ENCODE results near the gene XRCC5. TPM values are rescaled to one million over a fixed set of nuclear protein-coding genes. Genes with fewer than 3 reads are reported as not detected.
"Not testable (repeated sequence)": the region's sequence is repeated elsewhere in the genome, so short reads cannot be mapped to it uniquely, and the experiment has no call there.

The XRCC5 gene
- total RNA-seq, 1 donor from 2014 or later, result 284 TPM

GRCh38 chr2:216132585-216132984 lies 23.4 kb downstream of the XRCC5 start:
- Histone ChIP-seq H3K4me3 (ENCODE audit: low read depth, low read length) (no peak overlapping the region), H3K27me3 (ENCODE audit: control insufficient read depth, insufficient read depth, low read length) (no peaks in the 10 kb centered on the region), H3K36me3 (ENCODE audit: control insufficient read depth, insufficient read depth, low read length) (peaks cover 4% of the 10 kb centered on the region)
- DNase-seq (ENCODE audit: low read depth), result no peak
- TF ChIP-seq, protein P1, sequence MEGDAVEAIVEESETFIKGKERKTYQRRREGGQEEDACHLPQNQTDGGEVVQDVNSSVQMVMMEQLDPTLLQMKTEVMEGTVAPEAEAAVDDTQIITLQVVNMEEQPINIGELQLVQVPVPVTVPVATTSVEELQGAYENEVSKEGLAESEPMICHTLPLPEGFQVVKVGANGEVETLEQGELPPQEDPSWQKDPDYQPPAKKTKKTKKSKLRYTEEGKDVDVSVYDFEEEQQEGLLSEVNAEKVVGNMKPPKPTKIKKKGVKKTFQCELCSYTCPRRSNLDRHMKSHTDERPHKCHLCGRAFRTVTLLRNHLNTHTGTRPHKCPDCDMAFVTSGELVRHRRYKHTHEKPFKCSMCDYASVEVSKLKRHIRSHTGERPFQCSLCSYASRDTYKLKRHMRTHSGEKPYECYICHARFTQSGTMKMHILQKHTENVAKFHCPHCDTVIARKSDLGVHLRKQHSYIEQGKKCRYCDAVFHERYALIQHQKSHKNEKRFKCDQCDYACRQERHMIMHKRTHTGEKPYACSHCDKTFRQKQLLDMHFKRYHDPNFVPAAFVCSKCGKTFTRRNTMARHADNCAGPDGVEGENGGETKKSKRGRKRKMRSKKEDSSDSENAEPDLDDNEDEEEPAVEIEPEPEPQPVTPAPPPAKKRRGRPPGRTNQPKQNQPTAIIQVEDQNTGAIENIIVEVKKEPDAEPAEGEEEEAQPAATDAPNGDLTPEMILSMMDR (IDR thresholded peaks at IDR 0.05; ENCODE audit: insufficient read depth, low read length, poor library complexity, severe bottlenecking), result no peak

DNA sequence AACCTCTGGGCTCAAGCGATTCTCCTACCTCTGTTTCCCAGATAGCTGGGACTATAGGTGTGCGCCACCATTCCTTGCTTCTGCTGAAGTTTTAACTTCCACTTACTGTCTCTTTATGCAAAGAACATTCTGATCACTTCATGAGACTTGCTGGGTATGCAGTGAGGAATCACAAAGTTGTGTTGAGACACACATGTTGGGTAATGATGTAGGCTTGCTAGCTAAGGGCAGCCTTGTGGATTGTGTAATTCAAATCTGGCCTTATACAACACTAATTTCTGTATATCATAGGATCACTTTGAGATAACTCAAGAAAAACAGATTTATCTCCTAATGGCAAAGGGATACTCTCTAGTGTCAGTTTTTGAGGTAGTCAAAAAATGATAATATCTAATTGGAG lies 24.2 kb downstream of the XRCC5 start:
- Histone ChIP-seq H3K36me3 (ENCODE audit: control insufficient read depth, insufficient read depth, low read length) (peaks cover 6% of the 10 kb centered on the region), H3K27me3 (ENCODE audit: control insufficient read depth, insufficient read depth, low read length) (no peaks in the 10 kb centered on the region), H3K4me3 (ENCODE audit: low read depth, low read length) (no peak overlapping the region)
- TF ChIP-seq, protein P1 (IDR thresholded peaks at IDR 0.05; ENCODE audit: insufficient read depth, low read length, poor library complexity, severe bottlenecking), result no peak
- no peak for DNase-seq (ENCODE audit: low read depth)

DNA sequence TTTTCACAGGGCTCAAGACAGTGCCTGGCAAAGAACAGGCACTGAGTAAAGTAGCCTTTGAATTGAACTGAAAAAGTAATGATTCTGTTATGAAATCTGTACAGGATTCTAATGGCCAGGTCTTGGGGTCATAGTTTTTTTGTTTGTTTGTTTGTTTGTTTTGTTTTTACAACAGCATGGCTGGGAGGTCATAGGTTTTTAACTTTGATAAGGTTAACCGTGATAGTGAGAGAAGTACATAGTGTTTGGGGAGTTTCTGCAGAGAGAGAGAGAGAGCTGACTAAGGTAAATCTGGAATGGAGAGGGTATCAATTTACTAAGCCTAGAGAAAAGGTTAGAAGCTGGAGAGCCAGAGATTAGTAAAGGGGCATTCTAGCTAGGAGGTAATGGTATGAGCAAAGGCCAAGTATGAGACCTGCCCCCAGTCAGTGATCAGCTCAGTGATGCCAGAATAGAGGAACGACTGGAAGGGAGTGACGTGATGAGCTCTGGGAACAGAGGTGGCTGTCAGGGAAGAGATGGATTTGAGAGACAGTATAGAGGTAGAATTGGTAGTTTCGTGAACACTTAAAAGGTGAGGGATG lies 25.9 kb downstream of the XRCC5 start:
- TF ChIP-seq, protein P1 (IDR thresholded peaks at IDR 0.05; ENCODE audit: insufficient read depth, low read length, poor library complexity, severe bottlenecking), result no peak
- no peak for DNase-seq (ENCODE audit: low read depth)
- H3K36me3 ChIP-seq (ENCODE audit: control insufficient read depth, insufficient read depth, low read length), result peaks cover 6% of the 10 kb centered on the region
- H3K27me3 ChIP-seq (ENCODE audit: control insufficient read depth, insufficient read depth, low read length), result no peaks in the 10 kb centered on the region
- no peak overlapping the region for H3K4me3 ChIP-seq (ENCODE audit: low read depth, low read length)

DNA sequence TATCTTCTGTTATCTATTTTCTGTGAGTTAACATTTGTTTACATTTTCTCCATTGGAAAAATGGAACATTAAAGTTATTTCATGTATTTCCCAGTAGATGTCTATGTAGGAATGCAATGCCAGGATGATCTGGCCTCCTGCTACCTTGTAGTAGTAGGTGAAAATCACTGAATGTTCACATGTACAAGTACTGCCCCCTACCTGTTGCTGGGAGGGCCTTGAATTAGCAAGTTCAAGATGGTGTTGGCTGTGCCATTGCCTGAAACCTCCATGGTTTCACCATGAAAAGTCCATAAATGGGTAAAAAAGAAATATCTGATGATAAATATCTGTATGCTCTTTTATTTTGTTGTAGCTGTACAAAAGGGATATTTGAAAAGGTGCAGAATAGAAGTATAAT lies 30.7 kb downstream of the XRCC5 start:
- TF ChIP-seq, protein P1 (IDR thresholded peaks at IDR 0.05; ENCODE audit: insufficient read depth, low read length, poor library complexity, severe bottlenecking), result peak; percentile 42
- H3K36me3 ChIP-seq (ENCODE audit: control insufficient read depth, insufficient read depth, low read length), result peaks cover 3% of the 10 kb centered on the region
- DNase-seq (ENCODE audit: low read depth), result no peak

DNA sequence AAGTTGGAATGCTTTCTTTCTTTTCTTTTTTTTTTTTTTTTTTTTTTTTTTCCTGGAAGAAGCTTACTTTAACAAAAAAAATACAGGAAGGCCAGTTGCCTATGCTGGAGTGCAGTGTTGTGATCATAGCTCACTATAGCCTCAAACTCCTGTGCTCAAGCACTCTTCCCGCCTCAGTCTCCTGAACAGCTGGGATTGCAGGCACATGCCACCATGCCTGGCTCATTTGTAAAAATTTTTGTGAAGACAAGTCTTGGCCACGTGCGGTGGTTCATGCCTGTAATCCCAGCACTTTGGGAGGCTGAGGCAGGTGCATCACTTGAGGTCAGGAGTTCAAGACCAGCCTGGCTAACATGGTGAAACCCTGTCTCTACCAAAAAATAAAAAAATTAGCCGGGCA lies 32.4 kb downstream of the XRCC5 start:
- H3K4me3 ChIP-seq (ENCODE audit: low read depth, low read length); H3K36me3 ChIP-seq (ENCODE audit: control insufficient read depth, insufficient read depth, low read length); H3K27me3 ChIP-seq (ENCODE audit: control insufficient read depth, insufficient read depth, low read length); DNase-seq (ENCODE audit: low read depth): not testable (repeated sequence)

More for the DNA sequence above, 30.7 kb downstream of the XRCC5 start:
- H3K4me3 ChIP-seq (ENCODE audit: low read depth, low read length), result no peak overlapping the region
- no peaks in the 10 kb centered on the region for H3K27me3 ChIP-seq (ENCODE audit: control insufficient read depth, insufficient read depth, low read length)

DNA sequence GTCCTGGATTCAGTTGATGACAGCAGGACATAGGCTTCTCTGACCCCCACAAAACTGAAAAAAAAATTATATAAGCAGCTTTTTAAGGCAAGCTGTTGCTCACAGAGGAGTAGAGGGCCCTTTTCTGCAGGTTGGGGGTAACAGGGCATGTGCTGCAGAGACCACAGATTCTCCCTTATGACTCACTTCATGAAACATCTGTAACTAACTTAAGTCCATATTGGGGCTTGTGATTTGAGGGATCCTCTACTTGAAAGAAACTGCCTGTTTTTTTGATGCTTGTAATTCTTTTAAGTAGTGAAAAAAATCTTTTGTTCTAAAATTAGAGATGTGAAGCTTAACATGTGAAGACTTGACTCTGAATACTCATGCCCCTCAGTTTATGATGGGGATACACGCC lies 33.4 kb downstream of the XRCC5 start:
- Histone ChIP-seq H3K4me3 (ENCODE audit: low read depth, low read length) (no peak overlapping the region), H3K27me3 (ENCODE audit: control insufficient read depth, insufficient read depth, low read length) (no peaks in the 10 kb centered on the region), H3K36me3 (ENCODE audit: control insufficient read depth, insufficient read depth, low read length) (peaks cover 6% of the 10 kb centered on the region)
- no peak for DNase-seq (ENCODE audit: low read depth)
- TF ChIP-seq, protein P1 (IDR thresholded peaks at IDR 0.05; ENCODE audit: insufficient read depth, low read length, poor library complexity, severe bottlenecking), result no peak
